ENCODE results near the gene BICRA. TPM values are rescaled to one million over a fixed set of nuclear protein-coding genes. Genes with fewer than 3 reads are reported as not detected.
A peak's percentile ranks its signal among the peaks of the same experiment; 100 is the strongest.
"Not testable (repeated sequence)": the region's sequence is repeated elsewhere in the genome, so short reads cannot be mapped to it uniquely, and the experiment has no call there.

Gene BICRA
- total RNA-seq, 1 experiment from 2014 or later, result 2.6 TPM

- no peak for DNase-seq (ENCODE audit: low spot score)
These were observed 85.7 kb downstream of the BICRA start for GRCh38 chr19:47694466-47695273.

GRCh38 chr19:47695533-47696262 is 86.8 kb downstream of the BICRA start:
- no peak for DNase-seq (ENCODE audit: low spot score)

- no peak for DNase-seq (ENCODE audit: low spot score)
These were observed 87.7 kb downstream of the BICRA start for GRCh38 chr19:47696635-47697034.

- peak; percentile 86 for DNase-seq (ENCODE audit: low spot score)
These were observed 89.1 kb downstream of the BICRA start for GRCh38 chr19:47697863-47698609.

GRCh38 chr19:47698631-47699359 is 89.9 kb downstream of the BICRA start:
- no peak for DNase-seq (ENCODE audit: low spot score)

- peak; percentile 53 for DNase-seq (ENCODE audit: low spot score)
These were observed 90.5 kb downstream of the BICRA start for GRCh38 chr19:47699360-47699917.

- no peak for DNase-seq (ENCODE audit: low spot score)
These were observed 92.2 kb downstream of the BICRA start for GRCh38 chr19:47700934-47701716.

- no peak for DNase-seq (ENCODE audit: low spot score)
These were observed 93.0 kb downstream of the BICRA start for GRCh38 chr19:47701717-47702552.

GRCh38 chr19:47702671-47703070 is 93.7 kb downstream of the BICRA start:
- DNase-seq (ENCODE audit: low spot score), result no peak

- no peak for DNase-seq (ENCODE audit: low spot score)
These were observed 94.4 kb downstream of the BICRA start for GRCh38 chr19:47703301-47703700.

- DNase-seq (ENCODE audit: low spot score), result peak; percentile 92
These were observed 95.1 kb downstream of the BICRA start for GRCh38 chr19:47704024-47704423.

- DNase-seq (ENCODE audit: low spot score), result no peak
These were observed 95.7 kb downstream of the BICRA start for GRCh38 chr19:47704656-47705055.

- DNase-seq (ENCODE audit: low spot score), result peak; percentile 79
These were observed 98.4 kb downstream of the BICRA start for GRCh38 chr19:47707135-47707925.

- DNase-seq (ENCODE audit: low spot score), result no peak
These were observed 102.8 kb downstream of the BICRA start for GRCh38 chr19:47711652-47712242.

- peak; percentile 48 for DNase-seq (ENCODE audit: low spot score)
These were observed 104.4 kb downstream of the BICRA start, which contains the start of gene EHD2 for GRCh38 chr19:47713046-47714021. EHD2 (plus strand) TSS chr19:47713422; CDS start chr19:47716613, 3,191 bp downstream.

GRCh38 chr19:47714339-47714738 is 105.4 kb downstream of the BICRA start:
- no peak for DNase-seq (ENCODE audit: low spot score)

GRCh38 chr19:47714855-47715254 is 105.9 kb downstream of the BICRA start:
- DNase-seq (ENCODE audit: low spot score), result not testable (repeated sequence)
